Kidney (tissue), 14 donors: ENCODE data around the gene PCYT1A. TPM values are rescaled to one million over a fixed set of nuclear protein-coding genes. Genes with fewer than 3 reads are reported as not detected.

ENCODE experiments used
- DNase-seq, 5 donors: peaks; one replicate each; pipeline ENCODE4 v3.0.0-alpha.2; 2013 to 2020
- FAIRE-seq: peaks from 2 replicates; lab custom pipeline; 2012; peaks lifted over from hg19 to GRCh38; lab: Jason Lieb, UNC
- H3K27ac ChIP-seq, 2 donors: one replicate each; pipeline ENCODE4 v1.7.0; 2013; ENCODE audit warnings: low read depth in 2 of 2, low read length in 2 of 2, inconsistent platforms in 1 of 2
- H3K27me3 ChIP-seq: one replicate; pipeline ENCODE4 v1.7.1; 2013; ENCODE audit warnings: low read length, inconsistent platforms; ENCODE audit not compliant: control insufficient read depth, insufficient read depth
- H3K36me3 ChIP-seq, 3 donors: one replicate each; pipeline versions ENCODE4 v1.7.0 to v1.7.1; 2013; ENCODE audit warnings: low read length in 3 of 3, control low read depth in 1 of 3, inconsistent platforms in 1 of 3; ENCODE audit not compliant: insufficient read depth in 3 of 3, control insufficient read depth in 2 of 3
- H3K4me1 ChIP-seq, 3 donors: one replicate each; pipeline versions ENCODE4 v1.7.0 to v1.7.1; 2013; ENCODE audit warnings: low read length in 3 of 3, inconsistent platforms in 1 of 3, low read depth in 1 of 3; ENCODE audit not compliant: control insufficient read depth in 2 of 3, insufficient read depth in 2 of 3
- H3K4me3 ChIP-seq, 3 donors: one replicate each; pipeline versions ENCODE4 v1.7.0 to v1.8.1; 2013; ENCODE audit warnings: low read length in 3 of 3, control low read depth in 1 of 3, inconsistent platforms in 1 of 3
- H3K9ac ChIP-seq, 3 donors: one replicate each; pipeline versions ENCODE4 v1.7.0 to v1.7.1; 2013; ENCODE audit warnings: low read length in 3 of 3, control low read depth in 1 of 3, inconsistent platforms in 1 of 3
- H3K9me3 ChIP-seq, 3 donors: one replicate each; pipeline versions ENCODE4 v1.7.0 to v1.7.1; 2013; ENCODE audit warnings: low read length in 3 of 3, control low read depth in 1 of 3, inconsistent platforms in 1 of 3; ENCODE audit not compliant: control insufficient read depth in 2 of 3, insufficient read depth in 1 of 3
- intact Hi-C: fragments of 100-400 bp; cut with DNase I; formaldehyde crosslinking; loops from one replicate; pipeline ENCODE4 v1.11.1; 2022
- polyA plus RNA-seq: library from polyadenylated mRNA; stranded (reverse); fragments of 350-450 nt; fragmentation: Illumina TruSeq; extraction: RNeasy Lipid Tissue Mini Kit (QIAGEN cat#74804); gene quantifications from one replicate; pipeline ENCODE4 v1.2.3, GENCODE V29; 2014; ENCODE audit warnings: low read depth, low replicate concordance; ENCODE audit not compliant: insufficient read depth
- total RNA-seq: library from RNA; stranded (reverse); fragmentation: NEBNext Ultra II Directional; extraction: Animal tissue kit (Norgen Biotek cat#: 25700); gene quantifications from one replicate; pipeline ENCODE4 v1.2.1, GENCODE V29; 2021
- TF ChIP-seq, protein P1 (sequence below): IDR thresholded peaks from 3 replicates; pipeline ENCODE4 v1.5.1; 2012; ENCODE audit warnings: mild to moderate bottlenecking, moderate library complexity, borderline replicate concordance; ENCODE audit not compliant: insufficient read depth; ENCODE audit errors: extremely low read depth
- donor health status: control.
- donor health status: control.
- donor health status: control.
- donor health status: control.
- donor health status: control.
- donor health status: DM: yes; HTN: yes; CAD: no.
- donor health status: Normal renal cell carcinoma (clear cell type).

Gene PCYT1A
- total and polyA plus RNA-seq, 2 donors from 2014 or later: 19.6 to 57.6 TPM

DNA sequence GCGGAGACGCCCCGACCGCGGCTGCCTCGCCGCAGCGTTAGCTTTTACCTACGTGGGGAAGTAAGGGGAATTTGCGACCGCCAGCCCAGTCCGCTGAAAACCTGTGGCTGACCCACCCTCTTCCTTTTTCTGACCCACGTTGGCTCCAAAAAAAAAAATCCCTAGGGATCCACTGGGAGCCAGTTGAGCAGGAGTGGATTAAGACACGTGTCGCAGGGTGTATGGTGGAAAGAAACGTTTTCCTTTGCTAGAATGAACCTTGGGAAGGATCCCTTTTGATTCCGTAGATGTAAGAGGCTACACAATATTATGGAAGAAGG, 575 bp upstream of the PCYT1A start:
- Histone ChIP-seq H3K27me3 (no peaks in the 10 kb centered on the region), H3K27ac (peak overlapping the region; percentile 89 to 91), H3K4me3 (peak overlapping the region; percentile 89 to 99 (median 97)), H3K9me3 (no peaks in the 10 kb centered on the region), H3K4me1 (peaks cover 0 to 10% (median 4%) of the 10 kb centered on the region in 3 donors), H3K36me3 (no peaks in the 10 kb centered on the region), H3K9ac (peak overlapping the region; percentile 51 to 99 (median 88))
- intact Hi-C loops: no loop called here
- TF ChIP-seq, protein P1, sequence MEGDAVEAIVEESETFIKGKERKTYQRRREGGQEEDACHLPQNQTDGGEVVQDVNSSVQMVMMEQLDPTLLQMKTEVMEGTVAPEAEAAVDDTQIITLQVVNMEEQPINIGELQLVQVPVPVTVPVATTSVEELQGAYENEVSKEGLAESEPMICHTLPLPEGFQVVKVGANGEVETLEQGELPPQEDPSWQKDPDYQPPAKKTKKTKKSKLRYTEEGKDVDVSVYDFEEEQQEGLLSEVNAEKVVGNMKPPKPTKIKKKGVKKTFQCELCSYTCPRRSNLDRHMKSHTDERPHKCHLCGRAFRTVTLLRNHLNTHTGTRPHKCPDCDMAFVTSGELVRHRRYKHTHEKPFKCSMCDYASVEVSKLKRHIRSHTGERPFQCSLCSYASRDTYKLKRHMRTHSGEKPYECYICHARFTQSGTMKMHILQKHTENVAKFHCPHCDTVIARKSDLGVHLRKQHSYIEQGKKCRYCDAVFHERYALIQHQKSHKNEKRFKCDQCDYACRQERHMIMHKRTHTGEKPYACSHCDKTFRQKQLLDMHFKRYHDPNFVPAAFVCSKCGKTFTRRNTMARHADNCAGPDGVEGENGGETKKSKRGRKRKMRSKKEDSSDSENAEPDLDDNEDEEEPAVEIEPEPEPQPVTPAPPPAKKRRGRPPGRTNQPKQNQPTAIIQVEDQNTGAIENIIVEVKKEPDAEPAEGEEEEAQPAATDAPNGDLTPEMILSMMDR: no peak
- FAIRE-seq: no peak
- peak in 1 of 5 donors; percentile 44 for DNase-seq

DNA sequence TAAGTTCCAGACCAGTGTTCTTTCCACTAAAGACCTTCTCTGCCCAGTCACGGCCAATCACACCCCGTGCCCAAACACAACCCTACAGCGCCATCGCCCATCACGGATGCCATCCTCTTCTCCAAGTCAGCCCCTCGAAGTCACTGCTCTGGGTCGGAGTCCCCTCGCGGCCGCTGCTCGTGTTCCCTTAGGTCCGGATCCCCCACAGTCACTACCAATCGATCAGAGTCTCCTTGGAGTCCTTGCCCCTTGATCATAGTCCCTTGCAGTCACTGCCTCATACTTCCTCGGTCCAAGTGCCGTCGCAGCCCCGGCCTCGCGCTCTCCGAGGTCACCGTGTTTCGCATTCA, 461 bp downstream of the PCYT1A start:
- no peak for FAIRE-seq
- H3K4me1 ChIP-seq: peaks cover 0 to 10% (median 4%) of the 10 kb centered on the region in 3 donors
- TF ChIP-seq, protein P1: no peak
- H3K9me3 ChIP-seq: no peaks in the 10 kb centered on the region
- H3K27me3 ChIP-seq: no peaks in the 10 kb centered on the region
- intact Hi-C loops: no loop called here
- peak overlapping the region; percentile 88 to 99 (median 98) for H3K9ac ChIP-seq
- peak in 2 of 5 donors; percentile 45 to 69 for DNase-seq
- H3K27ac ChIP-seq: peak overlapping the region; percentile 89 to 91
- H3K4me3 ChIP-seq: peak overlapping the region; percentile 89 to 99 (median 97)
- no peaks in the 10 kb centered on the region for H3K36me3 ChIP-seq

DNA sequence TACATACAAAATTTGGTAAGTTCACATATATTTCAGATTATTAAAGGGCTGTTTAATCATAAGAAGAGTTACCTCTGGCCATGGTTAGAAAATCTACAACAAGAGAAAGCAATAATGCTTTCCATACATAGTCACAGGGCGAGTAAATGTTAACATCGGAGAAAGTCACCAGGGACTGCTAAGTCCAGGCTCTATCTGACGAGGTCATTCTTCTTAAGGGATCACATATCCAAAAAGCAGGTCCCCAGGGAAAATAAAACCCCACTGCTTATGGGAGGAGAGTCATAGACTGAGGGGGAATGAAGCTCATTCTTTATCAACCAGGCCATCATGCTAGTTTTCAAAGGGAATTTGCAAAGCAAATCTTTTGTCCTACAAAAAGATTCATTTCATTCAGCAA, 3.1 kb downstream of the PCYT1A start:
- H3K4me3 ChIP-seq: no peak overlapping the region
- TF ChIP-seq, protein P1: no peak
- no peaks in the 10 kb centered on the region for H3K27me3 ChIP-seq
- no peak overlapping the region for H3K27ac ChIP-seq
- peaks cover 0 to 12% (median 6%) of the 10 kb centered on the region in 3 donors for H3K4me1 ChIP-seq
- no peaks in the 10 kb centered on the region for H3K9me3 ChIP-seq
- no peak for FAIRE-seq
- peaks cover 0 to 1% (median 0%) of the 10 kb centered on the region in 3 donors for H3K36me3 ChIP-seq
- no peak overlapping the region for H3K9ac ChIP-seq
- intact Hi-C loops: no loop called here
- DNase-seq: no peak

DNA sequence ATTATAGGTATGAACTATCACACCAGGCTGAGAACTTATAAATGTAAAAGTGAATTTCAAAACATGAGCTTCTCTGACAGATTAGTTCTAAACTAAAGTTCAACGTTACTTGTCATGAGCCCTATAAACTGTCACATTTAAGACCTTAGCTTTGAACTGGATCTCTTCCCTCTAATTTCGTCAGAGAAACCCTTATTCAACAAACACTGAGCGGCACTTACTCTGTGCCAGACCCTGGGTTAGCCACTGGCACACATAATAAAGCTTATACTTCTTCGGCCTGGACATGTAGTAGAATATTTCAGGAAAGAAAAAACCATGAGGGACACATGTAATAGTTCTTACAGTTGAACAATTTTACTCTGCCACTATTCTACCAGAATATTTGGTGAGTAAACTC, 5.6 kb downstream of the PCYT1A start:
- peaks cover 0 to 2% (median 0%) of the 10 kb centered on the region in 3 donors for H3K36me3 ChIP-seq
- H3K27me3 ChIP-seq: no peaks in the 10 kb centered on the region
- TF ChIP-seq, protein P1: no peak
- intact Hi-C loops: no loop called here
- H3K27ac ChIP-seq: no peak overlapping the region
- no peak overlapping the region for H3K9ac ChIP-seq
- H3K4me3 ChIP-seq: no peak overlapping the region
- H3K4me1 ChIP-seq: peaks cover 0 to 13% (median 8%) of the 10 kb centered on the region in 3 donors
- FAIRE-seq (no peak), DNase-seq (no peak)
- H3K9me3 ChIP-seq: no peaks in the 10 kb centered on the region
